ENCODE results near the gene ATP6V1G3. TPM values are rescaled to one million over a fixed set of nuclear protein-coding genes. Genes with fewer than 3 reads are reported as not detected.

Gene ATP6V1G3
- total and polyA plus RNA-seq, 9 of the 15 experiments (the other 6 are each of a cell fraction or from before 2014, with no cell fraction given): 0.32 TPM; not detected in 8

DNA sequence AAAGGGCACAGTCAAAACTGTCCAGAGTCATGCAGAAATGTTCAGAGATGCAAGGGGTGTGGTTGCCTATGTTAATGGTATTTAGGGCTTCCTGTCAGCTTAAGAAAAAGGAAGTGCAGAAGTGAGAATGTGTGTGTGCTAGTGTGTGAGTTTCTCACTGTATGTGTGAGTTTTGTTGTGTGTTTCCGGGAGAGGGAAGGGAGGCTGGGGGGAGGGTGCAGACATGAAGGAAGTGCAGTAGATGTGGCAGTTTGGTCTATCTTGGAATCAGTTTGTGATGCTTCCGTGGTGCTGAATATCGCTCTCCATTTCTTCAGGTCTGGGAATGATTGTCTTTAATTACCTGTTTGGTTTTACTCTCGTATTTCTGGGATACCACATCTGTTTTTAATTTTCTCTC lies 16.5 kb upstream of the ATP6V1G3 start (continued):
- TF ChIP-seq NR4A1 (CRISPR knock-in tag; IDR thresholded peaks at IDR 0.05): no peak
- TF ChIP-seq NR4A1 (tag; IDR thresholded peaks at IDR 0.05): no peak
- TF ChIP-seq FOXJ2 (tag; IDR thresholded peaks at IDR 0.05): no peak
- no peak for TF ChIP-seq IRF2 (CRISPR knock-in tag; IDR thresholded peaks at IDR 0.05)
- TF ChIP-seq, protein P1, sequence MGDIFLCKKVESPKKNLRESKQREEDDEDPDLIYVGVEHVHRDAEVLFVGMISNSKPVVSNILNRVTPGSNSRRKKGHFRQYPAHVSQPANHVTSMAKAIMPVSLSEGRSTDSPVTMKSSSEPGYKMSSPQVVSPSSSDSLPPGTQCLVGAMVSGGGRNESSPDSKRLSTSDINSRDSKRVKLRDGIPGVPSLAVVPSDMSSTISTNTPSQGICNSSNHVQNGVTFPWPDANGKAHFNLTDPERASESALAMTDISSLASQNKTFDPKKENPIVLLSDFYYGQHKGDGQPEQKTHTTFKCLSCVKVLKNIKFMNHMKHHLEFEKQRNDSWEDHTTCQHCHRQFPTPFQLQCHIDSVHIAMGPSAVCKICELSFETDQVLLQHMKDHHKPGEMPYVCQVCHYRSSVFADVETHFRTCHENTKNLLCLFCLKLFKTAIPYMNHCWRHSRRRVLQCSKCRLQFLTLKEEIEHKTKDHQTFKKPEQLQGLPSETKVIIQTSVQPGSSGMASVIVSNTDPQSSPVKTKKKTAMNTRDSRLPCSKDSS (IDR thresholded peaks at IDR 0.05; ENCODE audit: low read depth, partially characterized antibody): no peak
- TF ChIP-seq ETS2 (tag; IDR thresholded peaks at IDR 0.05; ENCODE audit: borderline replicate concordance, poor library complexity, severe bottlenecking): no peak
- no peak for TF ChIP-seq ZNF165 (CRISPR knock-in tag; IDR thresholded peaks at IDR 0.05; ENCODE audit: borderline replicate concordance)
- TF ChIP-seq FOXJ3 (CRISPR knock-in tag; IDR thresholded peaks at IDR 0.05): no peak
- TF ChIP-seq GATAD2A (IDR thresholded peaks at IDR 0.05): no peak
- TF ChIP-seq EWSR1 (IDR thresholded peaks at IDR 0.05; ENCODE audit: borderline replicate concordance, low read depth, partially characterized antibody): no peak
- TF ChIP-seq FOSL1 (tag; conservative IDR thresholded peaks at IDR 0.05): no peak
- peak; percentile 77; the same call in 1 of the 2 replicates for TF ChIP-seq OTX1 (CRISPR knock-in tag; IDR thresholded peaks at IDR 0.05)
- TF ChIP-seq DACH1 (IDR thresholded peaks at IDR 0.05; ENCODE audit: partially characterized antibody): no peak
- TF ChIP-seq, protein P2, sequence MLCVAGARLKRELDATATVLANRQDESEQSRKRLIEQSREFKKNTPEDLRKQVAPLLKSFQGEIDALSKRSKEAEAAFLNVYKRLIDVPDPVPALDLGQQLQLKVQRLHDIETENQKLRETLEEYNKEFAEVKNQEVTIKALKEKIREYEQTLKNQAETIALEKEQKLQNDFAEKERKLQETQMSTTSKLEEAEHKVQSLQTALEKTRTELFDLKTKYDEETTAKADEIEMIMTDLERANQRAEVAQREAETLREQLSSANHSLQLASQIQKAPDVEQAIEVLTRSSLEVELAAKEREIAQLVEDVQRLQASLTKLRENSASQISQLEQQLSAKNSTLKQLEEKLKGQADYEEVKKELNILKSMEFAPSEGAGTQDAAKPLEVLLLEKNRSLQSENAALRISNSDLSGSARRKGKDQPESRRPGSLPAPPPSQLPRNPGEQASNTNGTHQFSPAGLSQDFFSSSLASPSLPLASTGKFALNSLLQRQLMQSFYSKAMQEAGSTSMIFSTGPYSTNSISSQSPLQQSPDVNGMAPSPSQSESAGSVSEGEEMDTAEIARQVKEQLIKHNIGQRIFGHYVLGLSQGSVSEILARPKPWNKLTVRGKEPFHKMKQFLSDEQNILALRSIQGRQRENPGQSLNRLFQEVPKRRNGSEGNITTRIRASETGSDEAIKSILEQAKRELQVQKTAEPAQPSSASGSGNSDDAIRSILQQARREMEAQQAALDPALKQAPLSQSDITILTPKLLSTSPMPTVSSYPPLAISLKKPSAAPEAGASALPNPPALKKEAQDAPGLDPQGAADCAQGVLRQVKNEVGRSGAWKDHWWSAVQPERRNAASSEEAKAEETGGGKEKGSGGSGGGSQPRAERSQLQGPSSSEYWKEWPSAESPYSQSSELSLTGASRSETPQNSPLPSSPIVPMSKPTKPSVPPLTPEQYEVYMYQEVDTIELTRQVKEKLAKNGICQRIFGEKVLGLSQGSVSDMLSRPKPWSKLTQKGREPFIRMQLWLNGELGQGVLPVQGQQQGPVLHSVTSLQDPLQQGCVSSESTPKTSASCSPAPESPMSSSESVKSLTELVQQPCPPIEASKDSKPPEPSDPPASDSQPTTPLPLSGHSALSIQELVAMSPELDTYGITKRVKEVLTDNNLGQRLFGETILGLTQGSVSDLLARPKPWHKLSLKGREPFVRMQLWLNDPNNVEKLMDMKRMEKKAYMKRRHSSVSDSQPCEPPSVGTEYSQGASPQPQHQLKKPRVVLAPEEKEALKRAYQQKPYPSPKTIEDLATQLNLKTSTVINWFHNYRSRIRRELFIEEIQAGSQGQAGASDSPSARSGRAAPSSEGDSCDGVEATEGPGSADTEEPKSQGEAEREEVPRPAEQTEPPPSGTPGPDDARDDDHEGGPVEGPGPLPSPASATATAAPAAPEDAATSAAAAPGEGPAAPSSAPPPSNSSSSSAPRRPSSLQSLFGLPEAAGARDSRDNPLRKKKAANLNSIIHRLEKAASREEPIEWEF (CRISPR knock-in tag; IDR thresholded peaks at IDR 0.05): no peak
- TF ChIP-seq, protein P3, sequence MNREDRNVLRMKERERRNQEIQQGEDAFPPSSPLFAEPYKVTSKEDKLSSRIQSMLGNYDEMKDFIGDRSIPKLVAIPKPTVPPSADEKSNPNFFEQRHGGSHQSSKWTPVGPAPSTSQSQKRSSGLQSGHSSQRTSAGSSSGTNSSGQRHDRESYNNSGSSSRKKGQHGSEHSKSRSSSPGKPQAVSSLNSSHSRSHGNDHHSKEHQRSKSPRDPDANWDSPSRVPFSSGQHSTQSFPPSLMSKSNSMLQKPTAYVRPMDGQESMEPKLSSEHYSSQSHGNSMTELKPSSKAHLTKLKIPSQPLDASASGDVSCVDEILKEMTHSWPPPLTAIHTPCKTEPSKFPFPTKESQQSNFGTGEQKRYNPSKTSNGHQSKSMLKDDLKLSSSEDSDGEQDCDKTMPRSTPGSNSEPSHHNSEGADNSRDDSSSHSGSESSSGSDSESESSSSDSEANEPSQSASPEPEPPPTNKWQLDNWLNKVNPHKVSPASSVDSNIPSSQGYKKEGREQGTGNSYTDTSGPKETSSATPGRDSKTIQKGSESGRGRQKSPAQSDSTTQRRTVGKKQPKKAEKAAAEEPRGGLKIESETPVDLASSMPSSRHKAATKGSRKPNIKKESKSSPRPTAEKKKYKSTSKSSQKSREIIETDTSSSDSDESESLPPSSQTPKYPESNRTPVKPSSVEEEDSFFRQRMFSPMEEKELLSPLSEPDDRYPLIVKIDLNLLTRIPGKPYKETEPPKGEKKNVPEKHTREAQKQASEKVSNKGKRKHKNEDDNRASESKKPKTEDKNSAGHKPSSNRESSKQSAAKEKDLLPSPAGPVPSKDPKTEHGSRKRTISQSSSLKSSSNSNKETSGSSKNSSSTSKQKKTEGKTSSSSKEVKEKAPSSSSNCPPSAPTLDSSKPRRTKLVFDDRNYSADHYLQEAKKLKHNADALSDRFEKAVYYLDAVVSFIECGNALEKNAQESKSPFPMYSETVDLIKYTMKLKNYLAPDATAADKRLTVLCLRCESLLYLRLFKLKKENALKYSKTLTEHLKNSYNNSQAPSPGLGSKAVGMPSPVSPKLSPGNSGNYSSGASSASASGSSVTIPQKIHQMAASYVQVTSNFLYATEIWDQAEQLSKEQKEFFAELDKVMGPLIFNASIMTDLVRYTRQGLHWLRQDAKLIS (CRISPR knock-in tag; IDR thresholded peaks at IDR 0.05): no peak
- no peak for TF ChIP-seq FOXA1 (IDR thresholded peaks at IDR 0.05; ENCODE audit: borderline replicate concordance)
- TF ChIP-seq, protein P4, sequence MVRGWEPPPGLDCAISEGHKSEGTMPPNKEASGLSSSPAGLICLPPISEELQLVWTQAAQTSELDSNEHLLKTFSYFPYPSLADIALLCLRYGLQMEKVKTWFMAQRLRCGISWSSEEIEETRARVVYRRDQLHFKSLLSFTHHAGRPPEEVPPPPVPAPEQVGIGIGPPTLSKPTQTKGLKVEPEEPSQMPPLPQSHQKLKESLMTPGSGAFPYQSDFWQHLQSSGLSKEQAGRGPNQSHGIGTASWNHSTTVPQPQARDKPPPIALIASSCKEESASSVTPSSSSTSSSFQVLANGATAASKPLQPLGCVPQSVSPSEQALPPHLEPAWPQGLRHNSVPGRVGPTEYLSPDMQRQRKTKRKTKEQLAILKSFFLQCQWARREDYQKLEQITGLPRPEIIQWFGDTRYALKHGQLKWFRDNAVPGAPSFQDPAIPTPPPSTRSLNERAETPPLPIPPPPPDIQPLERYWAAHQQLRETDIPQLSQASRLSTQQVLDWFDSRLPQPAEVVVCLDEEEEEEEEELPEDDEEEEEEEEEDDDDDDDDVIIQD (CRISPR knock-in tag; IDR thresholded peaks at IDR 0.05): no peak

All from K562 (cell line).